ENCODE measurements around the gene GUCD1. TPM values are rescaled to one million over a fixed set of nuclear protein-coding genes. Genes with fewer than 3 reads are reported as not detected.

The GUCD1 gene
- total and polyA plus RNA-seq, 12 donors = 97.0 to 273 (median 168) TPM

GRCh38 chr22:24584871-24585411 is 30.0 kb upstream of the GUCD1 start:
- no peaks in the 10 kb centered on the region for H3K27me3 ChIP-seq
- peaks cover 0 to 45% (median 0%) of the 10 kb centered on the region in 9 donors for H3K36me3 ChIP-seq
- no peak overlapping the region for H3K4me3 ChIP-seq
- DNase-seq = no peak
- peak in 1 of 8 donors; percentile 5 for ATAC-seq
- WGBS, 2 donors = 84 to 87% methylated on average over 10 of the region's 10 CpGs
- no peaks in the 10 kb centered on the region for H3K9me3 ChIP-seq
- TF ChIP-seq, protein P1, sequence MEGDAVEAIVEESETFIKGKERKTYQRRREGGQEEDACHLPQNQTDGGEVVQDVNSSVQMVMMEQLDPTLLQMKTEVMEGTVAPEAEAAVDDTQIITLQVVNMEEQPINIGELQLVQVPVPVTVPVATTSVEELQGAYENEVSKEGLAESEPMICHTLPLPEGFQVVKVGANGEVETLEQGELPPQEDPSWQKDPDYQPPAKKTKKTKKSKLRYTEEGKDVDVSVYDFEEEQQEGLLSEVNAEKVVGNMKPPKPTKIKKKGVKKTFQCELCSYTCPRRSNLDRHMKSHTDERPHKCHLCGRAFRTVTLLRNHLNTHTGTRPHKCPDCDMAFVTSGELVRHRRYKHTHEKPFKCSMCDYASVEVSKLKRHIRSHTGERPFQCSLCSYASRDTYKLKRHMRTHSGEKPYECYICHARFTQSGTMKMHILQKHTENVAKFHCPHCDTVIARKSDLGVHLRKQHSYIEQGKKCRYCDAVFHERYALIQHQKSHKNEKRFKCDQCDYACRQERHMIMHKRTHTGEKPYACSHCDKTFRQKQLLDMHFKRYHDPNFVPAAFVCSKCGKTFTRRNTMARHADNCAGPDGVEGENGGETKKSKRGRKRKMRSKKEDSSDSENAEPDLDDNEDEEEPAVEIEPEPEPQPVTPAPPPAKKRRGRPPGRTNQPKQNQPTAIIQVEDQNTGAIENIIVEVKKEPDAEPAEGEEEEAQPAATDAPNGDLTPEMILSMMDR (IDR thresholded peaks at IDR 0.05) = no peak
- intact Hi-C loops (cut with DNase I) = no loop called here
- H3K27ac ChIP-seq = peak overlapping the region in 1 of 10 donors; percentile 62
- H3K4me1 ChIP-seq = peaks cover 0 to 19% (median 12%) of the 10 kb centered on the region in 9 donors

DNA sequence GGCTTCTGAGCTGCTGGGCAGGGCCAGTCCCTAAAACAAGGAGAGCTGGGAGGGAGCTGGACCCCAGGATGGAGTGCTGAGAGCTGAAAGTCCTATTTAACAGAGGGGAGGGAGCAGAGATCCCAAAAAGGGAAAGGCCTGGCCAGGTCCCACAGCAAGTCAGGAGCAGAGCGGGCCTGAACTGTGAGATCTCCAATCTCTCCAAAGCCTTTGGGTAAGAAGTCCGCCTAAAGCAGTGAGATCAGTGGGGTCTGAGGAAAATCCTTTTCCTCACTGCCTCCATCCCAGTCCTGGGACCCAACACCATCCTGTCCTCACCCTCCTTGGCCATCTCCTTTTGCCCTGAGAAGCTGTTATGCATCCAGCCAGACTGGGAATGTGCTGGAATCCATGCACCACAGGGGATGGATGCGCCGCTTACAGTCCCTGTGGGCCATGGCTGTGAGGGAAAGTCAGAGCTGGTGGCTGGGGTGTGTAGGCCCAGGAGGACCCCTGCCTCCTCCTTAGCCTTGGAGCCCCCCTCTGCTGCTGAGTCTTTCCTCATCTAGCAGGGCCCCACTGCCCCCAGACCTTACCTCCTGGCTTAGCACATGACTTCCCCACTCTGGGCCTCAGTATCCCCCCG is 29.3 kb upstream of the GUCD1 start:
- Histone ChIP-seq H3K27ac (peak overlapping the region in 9 of 10 donors; percentile 2 to 70 (median 35)), H3K36me3 (peaks cover 0 to 41% (median 0%) of the 10 kb centered on the region in 9 donors), H3K27me3 (no peaks in the 10 kb centered on the region), H3K4me3 (peak overlapping the region in 3 of 10 donors; percentile 2 to 20 (median 10)), H3K9me3 (no peaks in the 10 kb centered on the region), H3K4me1 (peaks cover 0 to 19% (median 12%) of the 10 kb centered on the region in 9 donors)
- TF ChIP-seq, protein P1 (IDR thresholded peaks at IDR 0.05) = no peak
- DNase-seq (no peak), ATAC-seq (peak in 3 of 8 donors; percentile 15 to 25 (median 21))
- WGBS, 2 donors = 73 to 82% methylated on average over 5 of the region's 5 CpGs
- intact Hi-C loops (cut with DNase I) = no loop called here

GRCh38 chr22:24583221-24584165 is 28.6 kb upstream of the GUCD1 start:
- Histone ChIP-seq H3K9me3 (no peaks in the 10 kb centered on the region), H3K27ac (peak overlapping the region in 9 of 10 donors; percentile 2 to 70 (median 35)), H3K4me3 (peak overlapping the region in 4 of 10 donors; percentile 2 to 20 (median 10)), H3K4me1 (peaks cover 0 to 19% (median 12%) of the 10 kb centered on the region in 9 donors), H3K27me3 (no peaks in the 10 kb centered on the region), H3K36me3 (peaks cover 0 to 33% (median 0%) of the 10 kb centered on the region in 9 donors)
- intact Hi-C loops (cut with DNase I) = no loop called here
- 34 to 42% methylated on average over 19 of the region's 19 CpGs for WGBS, 2 donors
- ATAC-seq (peak; percentile 28 to 61 (median 50)), DNase-seq (peak in 1 of 2 donors; percentile 40)
- TF ChIP-seq, protein P1 (IDR thresholded peaks at IDR 0.05) = no peak

Measured in heart right ventricle (tissue), 16 donors.